Lower lobe of right lung (tissue), 2 donors: Measurements from ENCODE around the gene DNAJC6. TPM values are rescaled to one million over a fixed set of nuclear protein-coding genes. Genes with fewer than 3 reads are reported as not detected.
A peak's percentile ranks its signal among the peaks of the same experiment; 100 is the strongest.

Experiments
- ATAC-seq, 2 donors: fragments of 200-7000 bp; cut with Tn5 transposase; one replicate each; pipeline ENCODE4 v1.9.1; 2020 to 2022; ENCODE audit warnings: mild to moderate bottlenecking in 2 of 2, moderate library complexity in 2 of 2
- DNase-seq: peaks from one replicate; pipeline ENCODE4 v3.0.0-alpha.2; 2020
- H3K27ac ChIP-seq: fragments of 200-600 bp; one replicate; pipeline ENCODE4 v1.8.0; 2022
- H3K27me3 ChIP-seq: fragments of 200-600 bp; one replicate; pipeline ENCODE4 v1.8.0; 2022; ENCODE audit warnings: low read depth
- H3K36me3 ChIP-seq: fragments of 200-600 bp; one replicate; pipeline ENCODE4 v1.8.0; 2022; ENCODE audit warnings: mild to moderate bottlenecking
- H3K4me1 ChIP-seq: fragments of 200-600 bp; one replicate; pipeline ENCODE4 v1.8.0; 2022
- H3K4me3 ChIP-seq: fragments of 200-600 bp; one replicate; pipeline ENCODE4 v1.8.0; 2022; ENCODE audit warnings: mild to moderate bottlenecking
- H3K9me3 ChIP-seq: fragments of 200-600 bp; one replicate; pipeline ENCODE4 v1.8.0; 2022
- CTCF ChIP-seq: fragments of 200-600 bp; IDR thresholded peaks from one replicate; pipeline ENCODE4 v1.8.0; 2022; ENCODE audit warnings: antibody characterized with exemption, mild to moderate bottlenecking
- intact Hi-C: fragments of 100-400 bp; cut with DNase I; formaldehyde crosslinking; loops from one replicate; pipeline ENCODE4 v1.11.0; 2022
- total RNA-seq: library from RNA; stranded (reverse); fragmentation: NEBNext Ultra II Directional; extraction: Animal tissue kit (Norgen Biotek cat#: 25700); gene quantifications from one replicate; pipeline ENCODE4 v1.2.1, GENCODE V29; 2021
- donor health status: DM: no; HTN: yes; CAD: no; lungs with severe emphysema.

DNAJC6 gene
- total RNA-seq, 1 donor from 2014 or later = 10.5 TPM

- Histone ChIP-seq H3K4me3 (no peak overlapping the region), H3K9me3 (no peaks in the 10 kb centered on the region), H3K27ac (no peak overlapping the region), H3K4me1 (no peaks in the 10 kb centered on the region), H3K27me3 (no peaks in the 10 kb centered on the region), H3K36me3 (no peaks in the 10 kb centered on the region)
- intact Hi-C loops = no loop called here
- no peak for ATAC-seq
- no peak for TF ChIP-seq CTCF
- no peak for DNase-seq
Observed at GRCh38 chr1:65299328-65299727, 10.0 kb upstream of the DNAJC6 start.

DNA sequence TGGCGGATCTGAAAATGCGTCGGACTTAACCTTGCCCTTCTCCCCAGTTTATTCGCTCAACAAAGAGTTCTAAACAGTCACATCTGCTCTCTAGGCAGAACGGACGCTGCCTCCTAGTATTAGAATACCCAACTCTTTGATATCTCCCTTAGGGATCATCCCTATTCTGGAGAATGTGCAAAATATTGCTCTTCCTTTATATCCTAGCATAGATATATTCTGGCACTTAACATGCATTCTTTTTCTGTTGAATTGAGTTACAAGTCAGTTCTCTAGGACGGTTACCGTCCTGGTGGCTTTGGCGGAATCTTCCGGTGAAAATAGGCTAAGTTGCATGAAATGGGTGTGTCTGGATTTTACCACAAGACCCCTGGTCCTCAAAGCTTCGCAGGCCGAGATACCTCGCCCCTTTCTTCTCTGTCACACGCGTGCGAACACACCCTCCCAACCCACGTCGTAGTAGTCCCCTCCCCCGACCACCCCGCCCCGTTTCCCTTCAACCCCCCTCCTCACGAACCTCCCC is 501 bp upstream of the DNAJC6 start:
- Histone ChIP-seq H3K36me3 (no peaks in the 10 kb centered on the region), H3K27ac (no peak overlapping the region), H3K4me1 (peaks cover 4% of the 10 kb centered on the region), H3K9me3 (no peaks in the 10 kb centered on the region), H3K4me3 (peak overlapping the region; percentile 45), H3K27me3 (peaks cover 10% of the 10 kb centered on the region)
- intact Hi-C loops = no loop called here
- ATAC-seq (no peak), DNase-seq (no peak)
- no peak for TF ChIP-seq CTCF

- Histone ChIP-seq H3K4me1 (peaks cover 4% of the 10 kb centered on the region), H3K9me3 (no peaks in the 10 kb centered on the region), H3K27me3 (peaks cover 10% of the 10 kb centered on the region), H3K36me3 (no peaks in the 10 kb centered on the region), H3K4me3 (peak overlapping the region; percentile 45), H3K27ac (no peak overlapping the region)
- intact Hi-C loops = no loop called here
- ATAC-seq = peak; percentile 45 to 65
- TF ChIP-seq CTCF = no peak
- DNase-seq = no peak
Observed at GRCh38 chr1:65310078-65310587, 790 bp downstream of the DNAJC6 start.

GRCh38 chr1:65311760-65312159 is 2.4 kb downstream of the DNAJC6 start:
- Histone ChIP-seq H3K4me1 (peaks cover 4% of the 10 kb centered on the region), H3K27ac (no peak overlapping the region), H3K4me3 (no peak overlapping the region), H3K9me3 (no peaks in the 10 kb centered on the region), H3K36me3 (no peaks in the 10 kb centered on the region), H3K27me3 (peaks cover 10% of the 10 kb centered on the region)
- DNase-seq (no peak), ATAC-seq (no peak)
- TF ChIP-seq CTCF = no peak
- intact Hi-C loops = no loop called here

GRCh38 chr1:65316233-65316632 is 6.9 kb downstream of the DNAJC6 start:
- Histone ChIP-seq H3K4me1 (no peaks in the 10 kb centered on the region), H3K9me3 (no peaks in the 10 kb centered on the region), H3K27me3 (no peaks in the 10 kb centered on the region), H3K4me3 (no peak overlapping the region), H3K36me3 (no peaks in the 10 kb centered on the region), H3K27ac (no peak overlapping the region)
- ATAC-seq = no peak
- intact Hi-C loops = no loop called here
- DNase-seq = no peak
- TF ChIP-seq CTCF = no peak
